Stimulated activated naive B cell treated with anti-CD40 and anti-IgM and Interleukin-4, amounts not matched to agents 10 μg/mL and 1 μg/mL and 100 μg/mL, for 72 hours (primary cell): ENCODE data around the gene TWIST2.

ENCODE experiments used
- ATAC-seq, 2 donors: fragments of 150-1000 bp; cut with Tn5 transposase; replicated peaks; 2 replicates each; pipeline ENCODE4 v1.10.0; 2021; ENCODE audit warnings: moderate library complexity in 1 of 2
- DNase-seq: peaks from one replicate; pipeline ENCODE4 v3.0.0; 2021
- H3K27ac Mint-ChIP-seq: one replicate; pipeline ENCODE4 v1.8.0; 2022; ENCODE audit warnings: mild to moderate bottlenecking, mixed read lengths
- H3K27me3 Mint-ChIP-seq, 2 donors: one replicate each; pipeline ENCODE4 v1.8.0; 2022; ENCODE audit warnings: mixed read lengths in 2 of 2
- H3K36me3 Mint-ChIP-seq, 2 donors: one replicate each; pipeline ENCODE4 v1.8.0; 2022; ENCODE audit warnings: mixed read lengths in 2 of 2, mild to moderate bottlenecking in 1 of 2
- H3K4me1 Mint-ChIP-seq, 2 donors: one replicate each; pipeline ENCODE4 v1.8.0; 2022; ENCODE audit warnings: mixed read lengths in 2 of 2, mild to moderate bottlenecking in 1 of 2
- H3K4me3 Mint-ChIP-seq, 2 donors: one replicate each; pipeline ENCODE4 v1.8.0; 2022; ENCODE audit warnings: mild to moderate bottlenecking in 2 of 2, mixed read lengths in 2 of 2, moderate library complexity in 1 of 2
- H3K9me3 Mint-ChIP-seq, 2 donors: one replicate each; pipeline ENCODE4 v1.8.0; 2022; ENCODE audit warnings: mixed read lengths in 2 of 2, mild to moderate bottlenecking in 1 of 2

The TWIST2 gene

DNA sequence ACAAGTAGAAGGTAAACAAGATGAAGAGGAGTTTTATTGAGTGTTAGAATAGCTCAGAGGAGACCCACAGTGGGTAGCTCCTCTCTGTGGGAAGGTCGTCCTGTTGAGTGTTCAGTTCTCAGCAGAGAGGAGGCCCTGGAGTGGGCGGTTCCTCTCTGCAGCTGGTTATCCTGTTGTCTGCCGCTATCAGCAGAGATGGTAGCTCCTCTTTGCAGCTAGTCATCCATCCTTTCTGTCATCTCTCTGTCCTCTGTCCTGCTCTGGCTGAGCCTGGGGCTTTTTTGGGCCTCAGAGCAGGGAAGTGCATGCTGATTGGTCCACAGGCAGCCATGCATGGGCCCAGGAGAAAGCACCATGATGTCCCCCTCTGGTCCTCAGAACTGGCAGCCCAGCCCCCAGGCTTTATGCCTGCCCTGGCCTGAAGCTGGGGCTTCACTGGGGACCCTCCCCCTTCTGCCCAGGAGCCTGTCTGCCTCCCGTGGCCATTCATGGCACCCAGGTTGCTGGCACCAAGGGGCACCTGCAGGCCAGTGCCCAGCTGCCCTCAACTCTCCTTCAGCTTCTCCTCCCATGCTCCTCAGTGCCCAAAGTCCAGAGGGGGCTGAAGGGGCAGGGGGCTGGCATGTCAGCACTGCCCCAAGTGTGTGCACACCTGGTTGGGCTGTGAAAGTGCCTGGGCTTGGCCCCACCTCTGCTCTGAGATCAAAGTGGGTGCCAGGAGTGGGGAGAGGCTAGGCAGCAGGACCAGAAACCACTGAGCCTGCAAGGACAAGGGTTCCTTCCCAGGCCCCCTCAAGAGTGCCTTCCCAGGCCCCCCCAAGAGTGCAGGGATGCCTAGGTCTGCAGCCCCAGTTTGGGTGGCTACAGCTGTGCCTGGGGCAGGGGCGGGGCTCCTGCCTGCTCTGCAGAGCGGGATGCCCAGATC lies 98.7 kb downstream of the TWIST2 start:
- Mint-ChIP-seq H3K4me1 (peaks cover 3 to 12% of the 10 kb centered on the region in 2 donors), H3K4me3 (no peak overlapping the region), H3K27ac (no peak overlapping the region), H3K36me3 (no peaks in the 10 kb centered on the region), H3K27me3 (peaks cover 0 to 14% of the 10 kb centered on the region in 2 donors), H3K9me3 (peaks cover 0 to 3% of the 10 kb centered on the region in 2 donors)
- DNase-seq (no peak), ATAC-seq (no peak)

GRCh38 chr2:238947243-238947760 lies 99.4 kb downstream of the TWIST2 start:
- peaks cover 0 to 3% of the 10 kb centered on the region in 2 donors for H3K9me3 Mint-ChIP-seq
- H3K27me3 Mint-ChIP-seq = peaks cover 0 to 14% of the 10 kb centered on the region in 2 donors
- ATAC-seq (no peak), DNase-seq (no peak)
- no peaks in the 10 kb centered on the region for H3K36me3 Mint-ChIP-seq
- H3K4me3 Mint-ChIP-seq = no peak overlapping the region
- peaks cover 3 to 12% of the 10 kb centered on the region in 2 donors for H3K4me1 Mint-ChIP-seq
- H3K27ac Mint-ChIP-seq = no peak overlapping the region

- Mint-ChIP-seq H3K4me3 (no peak overlapping the region), H3K36me3 (no peaks in the 10 kb centered on the region), H3K27me3 (peaks cover 0 to 14% of the 10 kb centered on the region in 2 donors), H3K9me3 (peaks cover 0 to 3% of the 10 kb centered on the region in 2 donors), H3K4me1 (peaks cover 3 to 12% of the 10 kb centered on the region in 2 donors), H3K27ac (no peak overlapping the region)
- DNase-seq = no peak
- no peak for ATAC-seq
These were observed 100.2 kb downstream of the TWIST2 start for GRCh38 chr2:238947920-238948710.

- no peak for ATAC-seq
- DNase-seq = no peak
- Mint-ChIP-seq H3K36me3 (no peaks in the 10 kb centered on the region), H3K27ac (no peak overlapping the region), H3K27me3 (peaks cover 3 to 18% of the 10 kb centered on the region in 2 donors), H3K4me3 (no peak overlapping the region), H3K9me3 (peaks cover 0 to 3% of the 10 kb centered on the region in 2 donors), H3K4me1 (peaks cover 3 to 12% of the 10 kb centered on the region in 2 donors)
These were observed 101.1 kb downstream of the TWIST2 start for GRCh38 chr2:238948765-238949641.

DNA sequence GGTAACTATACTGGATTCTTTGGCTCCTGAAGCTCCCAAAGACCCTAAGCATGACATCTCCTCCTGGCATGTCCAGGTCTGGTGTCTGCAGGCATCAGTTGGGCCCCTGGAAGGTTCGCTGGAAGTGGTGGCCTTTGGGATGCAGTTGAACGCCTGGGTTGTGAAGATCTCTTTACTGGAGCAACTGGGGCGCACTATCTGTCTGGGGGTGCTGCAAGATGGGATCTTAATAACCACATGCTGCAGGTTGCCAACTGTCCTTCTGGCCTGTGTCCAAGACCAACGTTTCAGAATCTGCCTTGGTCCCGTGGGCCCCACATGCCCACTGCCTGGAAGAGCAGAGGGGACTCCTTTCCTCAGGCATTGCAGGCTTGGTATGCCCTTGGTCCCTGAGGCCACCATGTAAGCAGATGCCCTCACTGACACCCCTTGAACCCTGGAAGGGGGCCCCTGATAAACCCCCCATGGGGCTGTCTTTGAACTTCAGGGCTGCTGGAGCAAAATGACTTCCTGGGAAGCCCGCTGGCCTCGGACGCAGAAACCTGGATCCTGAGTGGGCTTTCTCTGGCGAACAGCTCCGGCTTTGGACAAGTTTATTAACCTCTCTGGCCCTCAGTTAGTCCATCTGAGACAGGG lies 101.9 kb downstream of the TWIST2 start:
- H3K9me3 Mint-ChIP-seq = peaks cover 0 to 3% of the 10 kb centered on the region in 2 donors
- ATAC-seq = no peak
- H3K27me3 Mint-ChIP-seq = peaks cover 7 to 22% of the 10 kb centered on the region in 2 donors

GRCh38 chr2:238950551-238950950 lies 102.7 kb downstream of the TWIST2 start:
- DNase-seq (no peak), ATAC-seq (no peak)
- Mint-ChIP-seq H3K36me3 (no peaks in the 10 kb centered on the region), H3K4me1 (peaks cover 3 to 12% of the 10 kb centered on the region in 2 donors), H3K4me3 (no peak overlapping the region), H3K27me3 (peaks cover 14 to 29% of the 10 kb centered on the region in 2 donors), H3K27ac (no peak overlapping the region), H3K9me3 (peaks cover 0 to 3% of the 10 kb centered on the region in 2 donors)

More for the DNA sequence above, 101.9 kb downstream of the TWIST2 start:
- H3K36me3 Mint-ChIP-seq = no peaks in the 10 kb centered on the region
- no peak overlapping the region for H3K4me3 Mint-ChIP-seq
- no peak for DNase-seq
- H3K27ac Mint-ChIP-seq = no peak overlapping the region
- peaks cover 3 to 12% of the 10 kb centered on the region in 2 donors for H3K4me1 Mint-ChIP-seq

DNA sequence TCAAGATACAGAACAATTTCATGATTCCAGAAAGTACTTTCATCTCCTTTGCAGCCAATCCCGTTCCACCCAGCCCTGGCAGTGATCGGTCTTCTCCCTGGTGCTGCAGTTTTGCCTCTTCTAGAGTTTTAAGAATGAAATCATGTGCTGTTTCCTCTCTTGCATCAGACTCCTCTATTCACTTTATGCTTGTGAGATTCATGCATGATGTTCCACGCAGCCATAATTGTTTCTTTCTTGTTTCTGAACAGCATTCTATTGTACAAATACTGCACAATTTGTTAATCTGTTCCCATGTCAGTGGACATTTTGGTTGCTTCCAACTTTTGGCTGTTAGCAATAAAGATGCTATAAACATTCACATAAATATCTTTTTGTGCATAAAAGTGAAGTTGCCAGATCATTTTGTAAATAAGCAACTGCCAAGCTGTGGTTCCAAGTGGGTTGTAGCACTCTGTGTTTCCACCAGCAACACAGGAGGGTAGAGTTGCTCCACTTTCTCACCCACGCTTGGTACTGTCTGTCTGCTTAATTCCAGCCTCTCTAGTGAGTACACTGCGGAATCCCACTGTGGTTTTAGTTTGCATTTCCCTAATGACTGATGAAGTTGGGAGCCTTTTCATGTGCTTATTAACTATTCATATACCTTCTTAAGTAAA lies 104.5 kb downstream of the TWIST2 start:
- peaks cover 3 to 12% of the 10 kb centered on the region in 2 donors for H3K4me1 Mint-ChIP-seq
- H3K27ac Mint-ChIP-seq = no peak overlapping the region
- DNase-seq = no peak
- H3K4me3 Mint-ChIP-seq = no peak overlapping the region
- H3K36me3 Mint-ChIP-seq = no peaks in the 10 kb centered on the region
- H3K27me3 Mint-ChIP-seq = peaks cover 30 to 44% of the 10 kb centered on the region in 2 donors
- no peak for ATAC-seq
- no peaks in the 10 kb centered on the region for H3K9me3 Mint-ChIP-seq

- peaks cover 31 to 42% of the 10 kb centered on the region in 2 donors for H3K27me3 Mint-ChIP-seq
- H3K9me3 Mint-ChIP-seq = no peaks in the 10 kb centered on the region
- ATAC-seq (no peak), DNase-seq (no peak)
- no peak overlapping the region for H3K27ac Mint-ChIP-seq
- H3K4me3 Mint-ChIP-seq = no peak overlapping the region
- no peaks in the 10 kb centered on the region for H3K4me1 Mint-ChIP-seq
- no peaks in the 10 kb centered on the region for H3K36me3 Mint-ChIP-seq
These were observed 107.1 kb downstream of the TWIST2 start for GRCh38 chr2:238954841-238955591.

GRCh38 chr2:238955648-238956531 lies 108.0 kb downstream of the TWIST2 start:
- ATAC-seq = no peak
- H3K4me1 Mint-ChIP-seq = no peaks in the 10 kb centered on the region
- H3K27ac Mint-ChIP-seq = no peak overlapping the region
- no peak for DNase-seq
- H3K27me3 Mint-ChIP-seq = peaks cover 31 to 35% of the 10 kb centered on the region in 2 donors
- H3K4me3 Mint-ChIP-seq = no peak overlapping the region
- peaks cover 0 to 1% of the 10 kb centered on the region in 2 donors for H3K9me3 Mint-ChIP-seq
- H3K36me3 Mint-ChIP-seq = no peaks in the 10 kb centered on the region

DNA sequence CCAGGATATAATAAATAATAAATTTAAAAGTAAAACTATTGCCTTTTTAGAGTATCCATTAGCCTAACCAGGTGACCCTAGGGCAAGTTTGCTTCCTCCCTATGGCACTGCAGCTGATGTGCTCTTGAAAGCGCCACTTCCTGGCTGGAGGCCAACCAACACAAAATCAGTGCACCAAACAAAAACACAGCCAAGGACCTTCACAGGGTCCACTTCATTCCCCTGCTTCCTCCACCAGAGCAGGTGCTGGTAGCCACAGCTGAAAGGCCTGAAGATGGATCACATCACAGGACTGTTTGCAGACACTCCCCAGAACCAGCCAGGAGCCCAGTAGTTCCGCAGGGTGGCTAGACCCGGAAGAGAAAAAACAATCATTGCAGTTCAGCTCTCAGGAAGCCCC lies 108.8 kb downstream of the TWIST2 start:
- no peaks in the 10 kb centered on the region for H3K36me3 Mint-ChIP-seq
- H3K4me3 Mint-ChIP-seq = no peak overlapping the region
- H3K27ac Mint-ChIP-seq = no peak overlapping the region
- no peaks in the 10 kb centered on the region for H3K4me1 Mint-ChIP-seq
- peaks cover 31 to 33% of the 10 kb centered on the region in 2 donors for H3K27me3 Mint-ChIP-seq
- ATAC-seq (no peak), DNase-seq (no peak)
- peaks cover 0 to 5% of the 10 kb centered on the region in 2 donors for H3K9me3 Mint-ChIP-seq
